HG03354 (cell line): ENCODE results near the gene IST1.
A peak's percentile ranks its signal among the peaks of the same experiment; 100 is the strongest.

ENCODE experiments used
- ATAC-seq: cut with Tn5 transposase; IDR thresholded peaks from one replicate; pipeline ENCODE4 v1.9.1; 2021; ENCODE audit warnings: mild to moderate bottlenecking; ENCODE audit not compliant: unreplicated experiment, poor library complexity, severe bottlenecking

The IST1 gene

DNA sequence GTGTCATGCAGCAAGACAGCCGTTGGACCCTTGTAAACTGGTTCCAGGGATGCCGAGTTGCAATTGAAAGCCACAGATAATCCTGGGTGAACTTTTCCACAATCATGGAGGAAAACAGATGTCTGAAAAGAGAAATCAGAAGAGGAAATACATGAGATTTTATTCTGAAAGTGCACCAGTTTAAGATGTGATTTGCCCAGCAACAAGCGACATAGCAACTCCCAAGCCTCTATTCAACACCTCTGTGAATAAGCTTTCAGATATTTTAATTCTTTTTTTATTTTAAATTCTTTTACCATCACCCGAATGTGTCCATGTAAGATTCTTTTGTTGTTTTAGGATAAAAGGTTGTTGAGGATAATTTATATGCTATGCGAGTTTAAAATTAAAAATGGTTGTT, 58.8 kb downstream of the IST1 start:
- no peak for ATAC-seq

DNA sequence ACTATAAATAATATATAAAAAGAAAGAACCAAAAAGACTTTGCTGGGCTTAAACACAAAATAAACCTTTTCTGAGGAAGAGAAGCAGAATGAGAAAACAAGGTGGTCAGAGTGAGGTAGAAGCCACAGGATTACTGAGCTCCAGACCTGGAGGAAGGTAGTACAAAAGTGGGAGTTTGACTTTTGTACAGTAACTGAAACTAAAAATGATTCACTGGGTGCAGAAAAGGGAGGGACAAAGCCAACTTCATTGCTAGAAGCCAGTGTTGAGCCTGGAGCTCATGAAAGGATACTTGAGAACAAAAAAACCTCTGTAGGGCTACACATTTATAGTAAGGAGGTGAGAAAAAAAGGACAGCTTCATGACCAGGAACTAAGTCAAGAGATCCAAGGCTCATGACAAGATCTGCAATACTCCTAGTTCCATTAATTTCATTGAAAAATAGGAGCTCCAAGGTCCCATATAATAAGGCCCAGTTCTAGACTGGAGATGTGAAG, 59.4 kb downstream of the IST1 start:
- no peak for ATAC-seq

DNA sequence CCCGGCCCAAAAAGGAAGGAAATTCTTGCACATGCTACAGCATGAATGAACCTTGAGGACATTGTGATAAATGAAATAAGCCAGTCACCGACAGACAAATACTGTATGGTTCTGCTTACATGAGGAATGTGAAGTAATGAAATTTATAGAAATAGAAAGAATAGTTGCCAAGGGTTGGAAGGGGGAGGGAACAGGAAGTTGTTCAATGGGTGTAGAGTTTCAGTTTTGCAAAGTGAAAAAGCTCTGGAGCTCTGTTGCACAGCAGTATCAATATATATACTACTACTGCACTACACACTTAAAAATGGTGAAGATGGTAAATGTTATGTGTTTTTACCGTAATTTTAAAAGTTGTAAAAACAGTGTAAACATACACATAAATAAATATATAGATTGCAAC, 61.2 kb downstream of the IST1 start:
- ATAC-seq: no peak

DNA sequence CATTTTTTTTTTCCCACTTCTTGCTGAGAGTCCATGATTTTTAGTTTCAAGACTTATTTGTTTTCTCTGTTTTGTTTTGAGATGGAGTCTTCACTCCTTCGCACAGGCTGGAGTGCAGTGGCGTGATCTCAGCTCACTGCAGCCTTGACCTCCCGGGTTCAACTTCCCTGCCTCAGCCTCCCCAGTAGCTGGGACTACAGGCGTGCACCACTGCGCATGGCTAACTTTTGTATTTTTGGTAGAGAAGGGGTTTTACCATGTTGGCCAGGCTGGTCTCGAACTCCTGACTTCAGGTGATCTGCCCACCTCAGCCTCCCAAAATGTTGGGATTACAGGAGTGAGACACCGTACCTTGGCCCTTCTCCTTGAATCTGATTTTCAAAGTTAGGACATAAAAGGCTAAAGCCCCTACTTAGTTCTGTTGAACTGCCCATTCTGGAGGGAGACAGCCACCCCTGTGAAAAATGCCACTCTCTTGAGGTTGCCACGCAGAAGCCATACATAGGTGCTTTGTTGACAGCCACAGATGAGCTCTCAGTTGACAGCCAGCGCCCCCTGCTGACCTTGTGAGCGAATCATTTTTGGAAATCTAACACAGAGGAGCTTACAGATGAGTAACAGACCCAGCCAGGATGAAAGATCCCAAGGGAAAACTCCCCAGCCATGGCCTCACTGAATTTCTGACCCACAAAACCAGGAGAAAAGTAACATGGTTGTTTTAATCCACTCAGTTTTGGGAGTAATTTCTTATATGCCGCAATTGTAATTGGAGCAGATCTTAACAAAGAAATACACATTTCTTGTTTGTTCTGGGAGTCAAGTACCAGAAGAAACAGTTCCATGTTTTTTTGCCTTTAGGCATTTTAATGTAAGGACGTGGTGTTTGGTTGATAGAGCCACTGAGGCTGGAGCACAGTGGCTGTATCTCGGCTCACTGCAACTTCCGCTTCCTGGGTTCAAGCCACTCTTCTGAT, 66.0 kb downstream of the IST1 start:
- peak; percentile 90 for ATAC-seq

DNA sequence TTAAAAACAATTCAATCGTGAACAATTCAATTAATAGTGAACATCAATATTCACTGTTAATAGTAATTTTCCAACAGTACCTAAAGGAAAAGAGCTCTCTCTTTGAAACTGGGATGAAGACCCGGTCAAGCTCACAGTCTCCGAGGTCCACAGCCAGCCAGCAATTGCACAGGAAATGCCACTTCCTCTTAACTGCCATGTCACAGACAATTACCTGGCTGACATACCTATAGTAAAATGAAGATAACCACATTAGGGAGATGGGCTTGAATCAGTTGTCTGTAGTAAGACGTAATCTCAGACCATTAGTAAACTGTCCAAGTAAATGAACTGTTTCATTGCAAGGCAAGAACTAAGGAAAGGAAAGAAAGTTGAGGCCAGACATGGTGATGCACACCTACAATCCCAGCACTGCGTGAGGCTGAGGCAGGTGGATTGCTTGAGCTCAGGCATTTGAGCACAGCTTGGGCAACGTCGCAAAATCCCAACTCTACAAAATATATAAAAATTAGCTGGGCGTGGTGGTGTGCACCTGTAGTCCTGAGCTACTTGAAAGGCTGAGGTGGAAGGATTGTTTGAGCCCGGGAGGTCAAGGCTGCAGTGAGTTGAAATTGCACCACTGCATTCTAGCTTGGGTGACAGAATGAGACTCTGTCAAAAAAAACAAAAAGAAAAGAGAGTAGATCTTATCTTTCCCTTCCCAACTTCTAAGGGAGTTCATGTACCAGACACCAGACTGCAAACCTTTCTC, 68.0 kb downstream of the IST1 start:
- no peak for ATAC-seq

DNA sequence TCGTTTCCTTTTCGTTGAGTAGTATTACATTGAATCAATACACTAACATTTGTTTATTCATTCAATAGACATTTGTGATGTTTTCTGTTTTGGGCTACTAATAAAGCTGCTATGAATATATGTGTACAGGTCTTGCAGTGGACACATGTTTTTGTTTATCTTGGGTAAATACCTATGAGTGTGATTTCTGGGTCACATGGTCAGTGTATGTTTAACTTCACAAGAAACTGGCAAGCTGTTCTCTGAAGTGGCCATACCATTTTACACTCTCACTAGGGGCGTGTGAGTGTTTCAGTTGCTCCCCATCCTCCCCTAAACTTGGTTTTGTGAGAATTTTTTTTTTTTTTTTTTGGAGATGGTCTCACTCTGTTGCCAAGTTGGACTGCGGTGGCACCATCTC, 69.9 kb downstream of the IST1 start:
- no peak for ATAC-seq

DNA sequence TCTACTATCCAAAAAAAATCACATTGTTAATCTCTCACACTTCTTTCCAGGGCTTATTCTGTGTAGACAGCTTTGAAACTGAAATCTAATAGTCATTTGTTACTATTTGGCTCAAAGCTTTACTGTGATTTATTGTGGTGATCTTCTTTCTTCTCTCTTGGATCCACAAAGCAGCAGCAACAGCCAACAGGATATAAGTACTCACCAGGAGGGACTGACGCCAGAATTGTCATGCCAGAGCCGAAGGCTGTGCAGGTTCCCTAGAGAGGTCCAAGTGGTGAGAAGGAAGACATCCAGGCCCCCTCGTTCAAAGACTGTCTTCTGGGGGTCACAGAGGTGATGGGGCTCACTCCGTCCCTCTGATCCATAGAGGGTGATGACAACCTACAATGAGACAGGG, 71.6 kb downstream of the IST1 start:
- ATAC-seq: no peak

DNA sequence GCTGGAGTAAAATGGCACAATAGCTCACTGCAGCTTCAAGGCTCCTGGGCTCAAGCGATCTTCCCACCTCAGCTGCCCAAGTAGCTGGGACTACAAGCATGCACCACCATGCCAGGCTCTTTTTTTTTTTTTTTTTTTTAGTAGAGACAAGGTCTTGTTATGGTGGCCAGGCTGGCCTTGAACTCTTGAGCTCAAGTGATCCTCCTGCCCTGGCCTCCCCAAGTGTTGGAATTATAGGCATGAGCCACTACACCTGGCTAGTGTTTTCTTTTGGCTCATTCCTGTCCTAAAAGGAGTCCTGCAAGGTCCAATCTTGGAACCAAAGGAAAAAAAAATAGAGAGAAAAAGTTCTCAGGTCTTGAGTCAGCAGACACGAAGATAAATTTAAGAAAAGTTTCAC, 74.0 kb downstream of the IST1 start:
- no peak for ATAC-seq

DNA sequence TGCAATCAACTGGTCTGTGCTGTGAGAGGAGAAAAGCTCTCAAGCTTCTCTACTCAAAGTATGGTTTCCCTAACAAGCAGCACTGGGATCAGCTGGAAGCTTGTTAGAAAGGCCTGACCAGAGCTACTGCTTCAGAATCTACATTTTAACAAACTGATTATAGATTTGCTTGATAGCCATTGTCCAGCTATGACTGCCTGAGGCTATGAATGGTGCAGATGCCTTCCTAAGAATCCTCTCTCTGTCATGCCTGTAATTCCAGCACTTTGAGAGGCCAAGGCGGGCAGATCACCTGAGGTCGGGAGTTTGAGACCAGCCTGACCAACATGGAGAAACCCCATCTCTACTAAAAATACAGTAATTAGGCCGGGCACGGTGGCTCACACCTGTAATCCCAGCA, 76.2 kb downstream of the IST1 start:
- no peak for ATAC-seq

DNA sequence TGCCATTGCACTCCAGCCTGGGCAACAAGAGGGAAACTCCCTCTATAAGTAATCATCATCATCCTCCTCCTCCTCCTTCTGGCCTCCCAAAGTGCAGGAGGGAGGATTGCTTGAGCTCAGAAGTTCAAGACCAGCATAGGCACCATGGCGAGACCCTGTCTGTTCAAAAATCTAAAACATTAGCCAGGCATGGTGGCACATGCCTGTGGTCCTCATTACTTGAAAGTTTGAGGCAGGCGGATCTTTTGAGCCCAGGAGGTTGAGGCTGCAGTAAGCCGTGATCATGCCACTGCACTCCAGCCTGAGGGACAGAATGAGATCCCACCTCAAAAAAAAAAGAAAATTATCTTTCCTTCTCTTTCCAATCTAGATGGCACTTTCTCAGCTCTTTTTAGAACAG, 77.0 kb downstream of the IST1 start:
- ATAC-seq: no peak

DNA sequence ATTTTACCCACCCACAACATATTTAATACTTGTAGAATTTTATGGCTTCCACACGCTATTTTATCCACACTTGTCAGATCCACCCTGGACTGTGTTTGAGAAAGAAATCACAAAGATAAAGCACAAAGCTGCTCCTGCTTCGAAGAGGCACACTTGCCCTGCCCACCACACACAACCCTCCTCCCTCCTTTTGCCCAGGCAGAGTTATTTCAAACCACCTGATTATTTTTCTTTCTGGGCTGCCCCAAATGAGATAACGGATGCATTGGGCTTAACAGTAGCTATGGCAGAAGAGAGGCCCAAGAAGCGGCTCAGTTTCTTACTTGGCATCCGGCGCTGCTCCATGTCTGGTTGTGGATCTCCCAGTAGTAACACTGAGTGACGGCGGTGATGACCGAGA, 77.7 kb downstream of the IST1 start:
- no peak for ATAC-seq

DNA sequence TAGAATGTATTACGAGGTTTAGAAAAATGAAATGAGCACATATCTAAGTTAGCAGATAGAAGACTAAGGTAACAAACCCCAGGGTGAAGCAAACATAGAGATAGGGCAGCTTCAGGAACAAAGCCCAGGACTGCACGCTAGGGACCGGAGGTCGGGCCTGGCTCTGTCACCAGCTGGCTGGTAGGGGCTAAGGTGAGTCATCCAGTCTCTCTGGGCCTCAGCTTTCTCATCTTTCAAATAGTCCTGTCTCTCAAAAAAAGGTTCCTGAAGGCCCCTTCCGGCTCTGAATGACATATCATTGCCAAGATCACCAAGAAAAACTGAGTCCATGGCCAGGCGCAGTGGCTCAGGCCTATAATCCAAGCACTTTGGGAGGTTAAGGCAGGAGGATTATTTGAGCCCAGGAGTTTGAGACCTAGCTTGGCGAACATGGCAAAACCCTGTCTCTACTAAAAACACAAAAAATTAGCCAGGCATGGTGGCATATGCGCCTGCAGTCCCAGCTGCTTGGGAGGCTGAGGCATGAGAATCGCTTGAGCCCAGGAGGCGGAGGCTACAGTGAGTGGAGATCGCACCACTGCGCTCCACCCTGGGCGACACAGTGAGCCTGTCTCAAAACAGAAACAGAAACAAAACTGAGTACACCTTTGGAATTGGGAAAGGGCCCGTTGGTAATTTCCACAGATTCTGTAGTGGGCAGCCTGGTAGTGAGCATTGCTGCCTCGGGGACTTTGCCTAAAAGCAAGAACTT, 78.9 kb downstream of the IST1 start:
- no peak for ATAC-seq
